Measurements from ENCODE around the gene DNMBP. TPM values are rescaled to one million over a fixed set of nuclear protein-coding genes. Genes with fewer than 3 reads are reported as not detected.

Gene DNMBP
- polyA plus RNA-seq, 1 experiment: 16.3 TPM

DNA sequence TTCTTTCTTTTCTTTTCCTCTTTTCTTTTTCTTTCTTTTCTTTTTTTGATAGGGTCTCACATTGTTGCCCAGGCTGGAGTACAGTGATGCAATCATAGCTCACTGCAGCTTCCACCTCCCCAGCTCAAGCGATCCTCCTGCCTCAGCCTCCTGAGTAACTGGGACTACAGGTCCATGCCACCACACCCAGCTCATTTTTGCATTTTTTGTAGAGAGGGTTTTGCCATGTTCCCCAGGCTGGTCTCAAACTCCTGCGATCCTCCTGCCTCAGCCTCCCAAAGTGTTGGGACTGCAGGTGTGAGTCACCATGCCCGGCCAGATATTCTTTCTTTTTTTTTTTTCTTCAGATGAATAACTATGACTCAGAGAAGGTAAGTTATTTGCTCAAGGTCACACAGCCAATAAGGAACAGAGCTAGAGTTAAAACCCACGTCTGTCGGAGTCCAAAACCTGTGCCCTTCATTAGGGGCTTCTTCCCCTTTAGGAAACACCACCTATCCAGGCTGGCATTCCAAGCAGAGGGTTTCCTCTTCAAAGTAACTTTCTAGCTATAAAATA is 28.1 kb upstream of the DNMBP start:
- Histone ChIP-seq H3K36me3 (ENCODE audit: control insufficient read depth, insufficient read depth, low read length) (no peaks in the 10 kb centered on the region), H3K27me3 (ENCODE audit: control insufficient read depth, insufficient read depth, low read length) (no peaks in the 10 kb centered on the region), H3K4me3 (ENCODE audit: low read depth, low read length) (no peak overlapping the region)
- POLR2A ChIA-PET: no interaction called here
- TF ChIP-seq, protein P1, sequence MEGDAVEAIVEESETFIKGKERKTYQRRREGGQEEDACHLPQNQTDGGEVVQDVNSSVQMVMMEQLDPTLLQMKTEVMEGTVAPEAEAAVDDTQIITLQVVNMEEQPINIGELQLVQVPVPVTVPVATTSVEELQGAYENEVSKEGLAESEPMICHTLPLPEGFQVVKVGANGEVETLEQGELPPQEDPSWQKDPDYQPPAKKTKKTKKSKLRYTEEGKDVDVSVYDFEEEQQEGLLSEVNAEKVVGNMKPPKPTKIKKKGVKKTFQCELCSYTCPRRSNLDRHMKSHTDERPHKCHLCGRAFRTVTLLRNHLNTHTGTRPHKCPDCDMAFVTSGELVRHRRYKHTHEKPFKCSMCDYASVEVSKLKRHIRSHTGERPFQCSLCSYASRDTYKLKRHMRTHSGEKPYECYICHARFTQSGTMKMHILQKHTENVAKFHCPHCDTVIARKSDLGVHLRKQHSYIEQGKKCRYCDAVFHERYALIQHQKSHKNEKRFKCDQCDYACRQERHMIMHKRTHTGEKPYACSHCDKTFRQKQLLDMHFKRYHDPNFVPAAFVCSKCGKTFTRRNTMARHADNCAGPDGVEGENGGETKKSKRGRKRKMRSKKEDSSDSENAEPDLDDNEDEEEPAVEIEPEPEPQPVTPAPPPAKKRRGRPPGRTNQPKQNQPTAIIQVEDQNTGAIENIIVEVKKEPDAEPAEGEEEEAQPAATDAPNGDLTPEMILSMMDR (IDR thresholded peaks at IDR 0.05; ENCODE audit: insufficient read depth, low read depth, low read length): no peak
- CTCF ChIA-PET: interaction anchor here (0.7 to 2.0 kb wide), 4 partner anchors 8 to 184 kb away, joined by 4 to 6 read pairs (median 4); partner anchors contain the start of gene DNMBP
- no peak for DNase-seq (ENCODE audit: low read depth)

DNA sequence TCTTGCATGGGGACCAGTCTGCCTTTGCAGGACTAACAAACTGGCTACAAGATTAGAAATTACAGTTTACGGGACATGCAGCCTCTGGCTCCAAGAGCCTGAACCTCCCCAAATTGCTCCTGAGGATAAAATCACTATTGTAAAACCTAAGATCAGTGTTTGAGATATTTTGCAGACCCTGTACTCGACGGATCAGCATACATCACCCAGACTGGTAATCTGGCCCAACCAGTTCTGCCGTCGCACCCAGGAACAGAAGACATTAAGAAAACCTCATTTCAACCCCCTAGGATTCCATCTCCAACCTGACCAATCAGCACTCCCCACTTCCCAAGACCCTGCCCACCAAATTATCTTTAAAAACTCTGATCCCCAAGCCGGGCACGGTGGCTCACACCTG is 27.1 kb upstream of the DNMBP start:
- ChIA-PET CTCF (interaction anchor here (1.0 to 1.1 kb wide), 2 partner anchors 9 to 183 kb away, joined by 4 read pairs; no protein-coding TSS in a partner anchor), POLR2A (no interaction called here)
- TF ChIP-seq, protein P1 (IDR thresholded peaks at IDR 0.05; ENCODE audit: insufficient read depth, low read depth, low read length): no peak
- no peaks in the 10 kb centered on the region for H3K36me3 ChIP-seq (ENCODE audit: control insufficient read depth, insufficient read depth, low read length)
- no peak overlapping the region for H3K4me3 ChIP-seq (ENCODE audit: low read depth, low read length)
- H3K27me3 ChIP-seq (ENCODE audit: control insufficient read depth, insufficient read depth, low read length): no peaks in the 10 kb centered on the region
- no peak for DNase-seq (ENCODE audit: low read depth)

DNA sequence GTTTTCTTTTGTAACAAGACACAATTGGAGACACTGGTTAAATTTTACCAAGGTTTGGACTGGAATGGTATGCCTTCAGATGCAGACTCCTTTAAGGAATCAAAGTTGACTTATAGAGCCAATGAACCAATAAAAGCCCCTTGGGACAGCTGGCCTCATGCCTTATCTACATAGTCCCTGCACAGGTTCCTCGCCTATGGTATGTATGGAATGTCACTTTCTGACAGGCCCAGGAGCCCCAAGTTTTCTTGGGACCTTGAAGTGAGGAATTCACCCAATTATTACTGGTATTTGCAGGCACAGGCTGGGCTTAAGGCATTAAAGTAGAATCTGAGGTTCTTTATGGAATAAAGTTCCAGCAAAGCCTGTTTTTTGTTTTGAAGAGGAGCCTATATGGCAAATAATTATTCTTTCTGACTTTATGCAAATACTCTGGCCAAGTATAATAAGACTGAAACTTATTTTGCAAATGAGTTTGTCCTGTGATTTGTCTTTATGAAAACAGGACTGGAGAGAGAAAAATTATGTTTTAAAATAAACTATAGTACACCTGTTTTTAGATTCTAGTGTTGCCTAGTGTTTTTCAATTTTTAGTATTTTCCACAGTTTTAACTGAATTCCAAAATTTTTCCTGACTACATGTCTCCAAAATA is 24.1 kb upstream of the DNMBP start:
- POLR2A ChIA-PET: no interaction called here
- Histone ChIP-seq H3K36me3 (ENCODE audit: control insufficient read depth, insufficient read depth, low read length) (no peaks in the 10 kb centered on the region), H3K4me3 (ENCODE audit: low read depth, low read length) (no peak overlapping the region), H3K27me3 (ENCODE audit: control insufficient read depth, insufficient read depth, low read length) (no peaks in the 10 kb centered on the region)
- no peak for DNase-seq (ENCODE audit: low read depth)
- TF ChIP-seq, protein P1 (IDR thresholded peaks at IDR 0.05; ENCODE audit: insufficient read depth, low read depth, low read length): no peak
- CTCF ChIA-PET: interaction anchor here (2.4 kb wide), 1 partner anchor 12 kb away, joined by 11 read pairs; no protein-coding TSS in a partner anchor

- no peak overlapping the region for H3K4me3 ChIP-seq (ENCODE audit: low read depth, low read length)
- no peaks in the 10 kb centered on the region for H3K27me3 ChIP-seq (ENCODE audit: control insufficient read depth, insufficient read depth, low read length)
- DNase-seq (ENCODE audit: low read depth): no peak
- CTCF ChIA-PET: interaction anchor here (2.5 kb wide), 1 partner anchor 17 kb away, joined by 12 read pairs; the partner anchor contains the start of gene DNMBP
- POLR2A ChIA-PET: no interaction called here
- TF ChIP-seq, protein P1 (IDR thresholded peaks at IDR 0.05; ENCODE audit: insufficient read depth, low read depth, low read length): no peak
- H3K36me3 ChIP-seq (ENCODE audit: control insufficient read depth, insufficient read depth, low read length): no peaks in the 10 kb centered on the region
Measured at GRCh38 chr10:100027416-100027815, 17.7 kb upstream of the DNMBP start.

DNA sequence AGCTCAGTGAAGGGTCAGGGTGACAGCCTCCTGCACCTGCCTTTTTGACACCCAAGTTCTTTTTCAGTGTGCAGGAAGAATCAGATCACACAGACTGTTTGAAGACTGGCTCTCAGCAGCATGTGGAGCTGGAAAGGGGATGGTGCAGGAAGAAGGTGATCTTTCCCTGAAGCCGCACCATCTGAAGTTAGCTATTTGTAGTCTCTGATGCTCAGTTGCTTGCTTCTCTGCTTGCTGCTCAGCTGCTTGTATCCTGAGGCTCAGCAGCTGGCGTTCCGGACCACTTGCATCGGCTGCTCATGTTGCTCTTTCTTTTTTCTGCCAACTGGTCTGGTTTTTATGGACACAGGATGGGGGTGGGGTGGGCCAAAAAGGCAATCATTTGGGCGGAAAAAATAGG is 15.8 kb upstream of the DNMBP start:
- H3K4me3 ChIP-seq (ENCODE audit: low read depth, low read length): no peak overlapping the region
- TF ChIP-seq, protein P1 (IDR thresholded peaks at IDR 0.05; ENCODE audit: insufficient read depth, low read depth, low read length): no peak
- CTCF ChIA-PET: interaction anchor here (1.3 to 2.5 kb wide), 4 partner anchors 13 to 180 kb away, joined by 6 to 12 read pairs (median 7); partner anchors contain the start of gene DNMBP
- no peaks in the 10 kb centered on the region for H3K27me3 ChIP-seq (ENCODE audit: control insufficient read depth, insufficient read depth, low read length)
- POLR2A ChIA-PET: no interaction called here
- DNase-seq (ENCODE audit: low read depth): peak; percentile 17
- H3K36me3 ChIP-seq (ENCODE audit: control insufficient read depth, insufficient read depth, low read length): no peaks in the 10 kb centered on the region

All from BJ (cell line).